GM12801 (cell line): ENCODE data around the gene NOP14.

Experiments
- CTCF ChIP-seq: IDR thresholded peaks from one replicate; pipeline ENCODE4 v1.5.1; 2011; ENCODE audit warnings: control low read depth; ENCODE audit not compliant: insufficient read length; ENCODE audit errors: extremely low read depth

NOP14 gene

GRCh38 chr4:2941138-2942036, 21.8 kb downstream of the NOP14 start:
- TF ChIP-seq CTCF = no peak

GRCh38 chr4:2940267-2941137, 22.7 kb downstream of the NOP14 start:
- no peak for TF ChIP-seq CTCF

GRCh38 chr4:2939383-2940243, 23.6 kb downstream of the NOP14 start:
- TF ChIP-seq CTCF = no peak

- no peak for TF ChIP-seq CTCF
Observed at GRCh38 chr4:2938906-2939305, 24.3 kb downstream of the NOP14 start.

- no peak for TF ChIP-seq CTCF
Observed at GRCh38 chr4:2937986-2938385, 25.2 kb downstream of the NOP14 start.

- no peak for TF ChIP-seq CTCF
Observed at GRCh38 chr4:2937146-2937857, 25.9 kb downstream of the NOP14 start.
